Neural cell (in vitro differentiated cells): Measurements from ENCODE around the gene KRABD2.

Experiments
- H2AFZ ChIP-seq: fragments of 200-600, 300-800 bp; sonication (generic), shearing (Covaris generic); 2 replicates; pipeline ENCODE4 v1.6.0; 2014; ENCODE audit warnings: low read depth, mild to moderate bottlenecking, antibody characterized with exemption, low read length, moderate library complexity
- H3F3A ChIP-seq: fragments of 200-600 bp; shearing (Covaris generic); 2 replicates; pipeline ENCODE4 v1.6.1; 2016; ENCODE audit warnings: mild to moderate bottlenecking, moderate library complexity, mixed read lengths, antibody characterized with exemption, low read length; ENCODE audit not compliant: insufficient read depth, poor library complexity, severe bottlenecking
- H3K27ac ChIP-seq: fragments of 200-600, 300-800 bp; sonication (generic), shearing (Covaris generic); 2 replicates; pipeline ENCODE4 v1.5.1; 2014; ENCODE audit warnings: mild to moderate bottlenecking, low read length, moderate library complexity
- H3K27me3 ChIP-seq: fragments of 300-800, 200-600 bp; sonication (generic), shearing (Covaris generic); 2 replicates; pipeline ENCODE4 v1.6.0; 2014; ENCODE audit warnings: mild to moderate bottlenecking, low read depth, low read length, moderate library complexity; ENCODE audit not compliant: insufficient read depth
- H3K36me3 ChIP-seq: fragments of 300-800, 200-600 bp; sonication (generic), shearing (Covaris generic); 2 replicates; pipeline ENCODE4 v1.5.1; 2014; ENCODE audit warnings: mild to moderate bottlenecking, antibody characterized with exemption, low read length, moderate library complexity; ENCODE audit not compliant: insufficient read depth
- H3K4me2 ChIP-seq: fragments of 300-800, 200-600 bp; sonication (generic), shearing (Covaris generic); 2 replicates; pipeline ENCODE4 v1.6.0; 2014; ENCODE audit warnings: mild to moderate bottlenecking, low read length
- H3K4me3 ChIP-seq: fragments of 300-800, 200-600 bp; sonication (generic), shearing (Covaris generic); 2 replicates; pipeline ENCODE4 v1.5.1; 2014; ENCODE audit warnings: mild to moderate bottlenecking, low read length, moderate library complexity
- H3K79me2 ChIP-seq: fragments of 200-600 bp; shearing (Covaris generic); replicated peaks from 2 replicates; pipeline ENCODE4 v1.6.0; 2014; ENCODE audit warnings: mild to moderate bottlenecking, low read length, moderate library complexity; ENCODE audit not compliant: insufficient read depth
- H3K9ac ChIP-seq: fragments of 300-800, 200-600 bp; sonication (generic), shearing (Covaris generic); 2 replicates; pipeline ENCODE4 v1.6.1; 2016; ENCODE audit warnings: mild to moderate bottlenecking, low read length, mixed read lengths
- H3K9me2 ChIP-seq: fragments of 200-600 bp; shearing (Covaris generic); 2 replicates; pipeline ENCODE4 v1.6.1; 2016; ENCODE audit warnings: mild to moderate bottlenecking, low read length, mixed read lengths; ENCODE audit not compliant: insufficient read depth
- H3K9me3 ChIP-seq: fragments of 200-600, 300-800 bp; sonication (generic), shearing (Covaris generic); 2 replicates; pipeline ENCODE4 v1.6.1; 2016; ENCODE audit warnings: mild to moderate bottlenecking, mixed run types, low read length, moderate library complexity, mixed read lengths
- H4K20me1 ChIP-seq: fragments of 200-600 bp; shearing (Covaris generic); 2 replicates; pipeline ENCODE4 v1.6.1; 2016; ENCODE audit warnings: mild to moderate bottlenecking, mixed run types; ENCODE audit not compliant: insufficient read depth
- CTCF ChIP-seq: fragments of 450-650 bp; IDR thresholded peaks from 2 replicates; pipeline ENCODE4 v1.5.1; 2014; ENCODE audit warnings: antibody characterized with exemption, mild to moderate bottlenecking, moderate library complexity; ENCODE audit not compliant: poor library complexity, severe bottlenecking
- EP300 ChIP-seq: fragments of 450-650 bp; conservative IDR thresholded peaks from 2 replicates; pipeline ENCODE4 v1.6.1; 2014; ENCODE audit warnings: antibody characterized with exemption, mild to moderate bottlenecking, moderate library complexity; ENCODE audit not compliant: poor library complexity, severe bottlenecking
- EZH2 ChIP-seq: fragments of 200-600, 300-800 bp; shearing (Covaris generic), sonication (generic); IDR thresholded peaks from 2 replicates; pipeline ENCODE4 v1.6.1; 2014; ENCODE audit warnings: antibody characterized with exemption, low read length, borderline replicate concordance, mild to moderate bottlenecking; ENCODE audit not compliant: insufficient read depth, poor library complexity, severe bottlenecking
- MXI1 ChIP-seq: fragments of 450-650 bp; conservative IDR thresholded peaks from 2 replicates; pipeline ENCODE4 v1.6.1; 2014; ENCODE audit warnings: antibody characterized with exemption, mild to moderate bottlenecking; ENCODE audit not compliant: poor library complexity, severe bottlenecking
- POLR2AphosphoS5 ChIP-seq: IDR thresholded peaks from 2 replicates; pipeline ENCODE4 v1.6.1; 2012
- RAD21 ChIP-seq: fragments of 450-650 bp; conservative IDR thresholded peaks from 2 replicates; pipeline ENCODE4 v1.6.1; 2014; ENCODE audit warnings: antibody characterized with exemption, mild to moderate bottlenecking, moderate library complexity
- REST ChIP-seq: IDR thresholded peaks from 2 replicates; pipeline ENCODE4 v1.6.1; 2012; ENCODE audit warnings: borderline replicate concordance
- SMC3 ChIP-seq: fragments of 450-650 bp; conservative IDR thresholded peaks from 2 replicates; pipeline ENCODE4 v1.6.1; 2014; ENCODE audit warnings: antibody characterized with exemption, mild to moderate bottlenecking, moderate library complexity; ENCODE audit not compliant: poor library complexity
- TAF1 ChIP-seq: IDR thresholded peaks from 2 replicates; pipeline ENCODE4 v1.6.1; 2012; ENCODE audit warnings: low read depth

KRABD2 gene

GRCh38 chr17:8392674-8393469, 16.4 kb upstream of the KRABD2 start:
- TF ChIP-seq CTCF (no peak), MXI1 (no peak), SMC3 (no peak), POLR2AphosphoS5 (no peak)
- H3K9me2 ChIP-seq: no peaks in the 10 kb centered on the region
- no peak overlapping the region for H3K4me2 ChIP-seq
- H3K4me3 ChIP-seq: no peak overlapping the region
- H3K36me3 ChIP-seq: no peaks in the 10 kb centered on the region
- H3K27me3 ChIP-seq: no peaks in the 10 kb centered on the region
- H3K9ac ChIP-seq: no peak overlapping the region
- H3K79me2 ChIP-seq: no peaks in the 10 kb centered on the region
- H3K27ac ChIP-seq: no peak overlapping the region
- H3K9me3 ChIP-seq: no peaks in the 10 kb centered on the region
- H3F3A ChIP-seq: no peaks in the 10 kb centered on the region
- H2AFZ ChIP-seq: no peak overlapping the region
- no peaks in the 10 kb centered on the region for H4K20me1 ChIP-seq

GRCh38 chr17:8392274-8392673, 15.8 kb upstream of the KRABD2 start:
- no peak overlapping the region for H3K9ac ChIP-seq
- TF ChIP-seq SMC3 (no peak), REST (no peak), RAD21 (no peak), EP300 (no peak), TAF1 (no peak), CTCF (no peak), MXI1 (no peak), EZH2 (no peak), POLR2AphosphoS5 (no peak)
- H3K79me2 ChIP-seq: no peaks in the 10 kb centered on the region
- H3K4me2 ChIP-seq: no peak overlapping the region
- H4K20me1 ChIP-seq: no peaks in the 10 kb centered on the region
- no peaks in the 10 kb centered on the region for H3K27me3 ChIP-seq
- no peaks in the 10 kb centered on the region for H3K9me2 ChIP-seq
- no peak overlapping the region for H3K27ac ChIP-seq
- H3K9me3 ChIP-seq: no peaks in the 10 kb centered on the region
- H3K4me3 ChIP-seq: no peak overlapping the region
- no peak overlapping the region for H2AFZ ChIP-seq
- no peaks in the 10 kb centered on the region for H3K36me3 ChIP-seq
- H3F3A ChIP-seq: no peaks in the 10 kb centered on the region
